Common myeloid progenitor, CD34-positive (primary cell): ENCODE results near the gene MAP3K20.
"Not testable (repeated sequence)": the region's sequence is repeated elsewhere in the genome, so short reads cannot be mapped to it uniquely, and the experiment has no call there.

Experiments used
- CTCF ChIA-PET: fragments of 350-600 bp; sonication (Branson Sonifier 250); formaldehyde crosslinking; loops from one replicate; lab custom pipeline; 2021; ENCODE audit warnings: antibody characterized with exemption; lab: Charles Lee
- POLR2A ChIA-PET: fragments of 350-600 bp; sonication (Branson Sonifier 250); formaldehyde crosslinking; loops from one replicate; lab custom pipeline; 2021; ENCODE audit warnings: antibody characterized with exemption; lab: Charles Lee
- DNase-seq, 3 donors: peaks; one replicate each; pipeline versions ENCODE4 v3.0.0 to v3.0.0-alpha.2; 2013
- H3K27ac ChIP-seq, 2 experiments: 1 replicate in 1 of 2; 2 replicates in 1 of 2; pipeline ENCODE4 v1.7.0; 2013; ENCODE audit warnings: inconsistent platforms in 2 of 2, low read length in 2 of 2, mild to moderate bottlenecking in 2 of 2, low read depth in 1 of 2, moderate library complexity in 1 of 2; ENCODE audit not compliant: severe bottlenecking in 2 of 2, insufficient read depth in 1 of 2, poor library complexity in 1 of 2
- H3K27me3 ChIP-seq, 5 experiments: replicated peaks in 2 of 5; 1 replicate in 3 of 5; 2 replicates in 2 of 5; pipeline versions ENCODE4 v1.6.1 to v1.7.0; 2013; ENCODE audit warnings: low read length in 4 of 5, mild to moderate bottlenecking in 2 of 5, moderate library complexity in 2 of 5, inconsistent platforms in 1 of 5; ENCODE audit not compliant: insufficient read depth in 5 of 5, control insufficient read depth in 4 of 5
- H3K36me3 ChIP-seq, 4 experiments: 1 replicate in 2 of 4; 2 replicates in 2 of 4; pipeline versions ENCODE4 v1.6.1 to v1.7.0; 2013; ENCODE audit warnings: low read length in 3 of 4, control low read depth in 1 of 4, mild to moderate bottlenecking in 1 of 4; ENCODE audit not compliant: control insufficient read depth in 4 of 4, insufficient read depth in 4 of 4
- H3K4me1 ChIP-seq, 4 experiments: 1 replicate in 3 of 4; 2 replicates in 1 of 4; pipeline versions ENCODE4 v1.6.1 to v1.7.1; 2013; ENCODE audit warnings: low read length in 3 of 4, mild to moderate bottlenecking in 3 of 4, control low read depth in 1 of 4, inconsistent platforms in 1 of 4, moderate library complexity in 1 of 4; ENCODE audit not compliant: control insufficient read depth in 4 of 4, insufficient read depth in 4 of 4; ENCODE audit errors: control extremely low read depth in 1 of 4
- H3K4me3 ChIP-seq, 7 experiments: 1 replicate in 4 of 7; 2 replicates in 3 of 7; pipeline versions ENCODE4 v1.5.1 to v1.7.0; 2013; ENCODE audit warnings: mild to moderate bottlenecking in 7 of 7, low read length in 6 of 7, moderate library complexity in 6 of 7, inconsistent platforms in 2 of 7, low read depth in 2 of 7, control low read depth in 1 of 7; ENCODE audit not compliant: insufficient read depth in 4 of 7, control insufficient read depth in 1 of 7; ENCODE audit errors: extremely low read depth in 1 of 7
- H3K9me3 ChIP-seq, 5 experiments: 1 replicate in 4 of 5; 2 replicates in 1 of 5; pipeline versions ENCODE4 v1.6.1 to v1.7.1; 2013; ENCODE audit warnings: low read length in 4 of 5, mild to moderate bottlenecking in 2 of 5, inconsistent platforms in 1 of 5, low read depth in 1 of 5, moderate library complexity in 1 of 5; ENCODE audit not compliant: control insufficient read depth in 4 of 5, insufficient read depth in 2 of 5; ENCODE audit errors: control extremely low read depth in 1 of 5
- WGBS: methylation state at CpG from one replicate; pipeline ENCODE4 v1.1.5; 2013; ENCODE audit not compliant: insufficient coverage; 5-methylcytosine and 5-hydroxymethylcytosine counted together

Gene MAP3K20

DNA sequence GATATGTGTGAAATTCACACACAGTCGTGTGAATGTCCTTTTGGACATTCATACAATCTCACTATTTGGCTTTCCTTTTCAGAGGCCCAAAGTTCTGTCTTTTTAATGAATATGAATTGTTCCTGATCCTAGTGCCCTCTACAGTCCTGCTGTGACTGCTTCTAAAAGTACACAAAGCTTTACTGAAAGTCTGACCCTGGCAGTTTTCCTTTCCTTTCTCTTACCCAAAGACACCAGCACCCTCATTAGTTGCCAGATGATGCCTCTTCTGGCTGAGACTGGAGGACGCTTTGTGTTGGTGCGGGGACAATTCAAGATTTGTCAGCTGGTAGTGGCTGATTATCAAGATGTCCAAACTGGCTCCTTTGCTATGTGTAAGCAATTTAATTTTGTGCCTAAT, 197.2 kb downstream of the MAP3K20 start:
- H3K4me1 ChIP-seq: no peaks in the 10 kb centered on the region
- peaks cover 0 to under 1% (median 0%) of the 10 kb centered on the region in 4 experiments for H3K36me3 ChIP-seq
- 100% methylated on average over 2 of the region's 3 CpGs for WGBS
- CTCF ChIA-PET: no interaction called here
- H3K4me3 ChIP-seq: no peak overlapping the region
- POLR2A ChIA-PET: no interaction called here
- no peaks in the 10 kb centered on the region for H3K27me3 ChIP-seq
- DNase-seq: no peak
- H3K9me3 ChIP-seq: peaks cover 0 to 6% (median 5%) of the 10 kb centered on the region in 5 experiments
- no peak overlapping the region for H3K27ac ChIP-seq

DNA sequence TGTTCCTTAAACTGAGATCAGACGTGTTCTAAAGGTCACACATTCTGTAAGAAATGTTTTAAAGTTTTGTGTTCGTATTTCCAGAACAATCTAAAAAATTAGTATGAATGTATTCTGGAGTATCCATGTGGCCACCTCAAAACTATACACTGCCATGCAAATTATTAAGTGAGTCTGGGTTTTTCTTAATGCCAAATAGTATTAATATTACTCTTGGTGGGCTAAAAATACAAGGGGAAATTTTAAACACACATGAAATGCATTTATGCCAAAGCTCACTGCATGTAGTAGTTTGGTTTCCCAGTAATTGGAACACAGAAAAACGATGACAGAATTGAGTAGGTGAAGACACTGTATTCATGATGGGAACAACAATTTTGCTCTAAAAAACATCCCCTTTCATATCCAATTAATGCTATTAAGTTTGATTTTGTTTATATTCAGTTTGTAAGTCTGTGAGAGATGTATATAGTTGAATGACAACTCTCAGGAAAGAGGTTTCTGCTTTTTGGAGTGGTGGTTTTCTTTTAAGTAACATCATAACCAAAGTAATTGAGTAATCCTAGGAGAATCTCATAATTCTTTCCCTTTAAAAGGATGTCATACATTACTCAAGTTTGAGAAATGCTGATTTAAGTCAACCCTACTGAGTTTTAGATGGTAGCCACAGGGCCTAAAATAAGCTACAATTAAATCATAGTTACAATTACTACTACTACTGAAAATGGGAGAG, 203.3 kb downstream of the MAP3K20 start:
- Histone ChIP-seq H3K27me3 (no peaks in the 10 kb centered on the region), H3K36me3 (no peaks in the 10 kb centered on the region), H3K9me3 (peaks cover 0 to 5% (median 5%) of the 10 kb centered on the region in 5 experiments), H3K4me1 (peaks cover 8 to 13% (median 12%) of the 10 kb centered on the region in 4 experiments), H3K27ac (no peak overlapping the region), H3K4me3 (no peak overlapping the region)
- CTCF ChIA-PET: interaction anchor here (1.2 kb wide), 1 partner anchor 824 kb away, joined by 3 read pairs; no protein-coding TSS in a partner anchor
- POLR2A ChIA-PET: no interaction called here
- no peak for DNase-seq
- 89% methylated on average over 1 of the region's 3 CpGs for WGBS

DNA sequence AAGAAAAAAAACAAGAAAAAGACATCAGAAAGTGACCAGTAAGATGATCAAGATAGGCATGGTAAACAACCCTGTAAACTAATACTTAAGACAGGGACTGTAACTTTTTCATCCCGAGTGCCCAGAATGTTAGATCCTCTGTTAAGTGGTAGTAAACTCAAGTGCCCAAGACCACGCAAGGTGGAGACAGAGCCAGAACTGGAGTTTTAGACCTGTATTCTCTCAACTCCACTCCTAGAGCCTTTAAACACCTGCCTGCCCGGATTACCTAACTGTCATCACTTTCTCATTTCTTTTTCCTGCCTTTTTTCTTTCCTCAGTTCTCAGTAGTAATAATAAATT, 203.9 kb downstream of the MAP3K20 start:
- CTCF ChIA-PET: no interaction called here

DNA sequence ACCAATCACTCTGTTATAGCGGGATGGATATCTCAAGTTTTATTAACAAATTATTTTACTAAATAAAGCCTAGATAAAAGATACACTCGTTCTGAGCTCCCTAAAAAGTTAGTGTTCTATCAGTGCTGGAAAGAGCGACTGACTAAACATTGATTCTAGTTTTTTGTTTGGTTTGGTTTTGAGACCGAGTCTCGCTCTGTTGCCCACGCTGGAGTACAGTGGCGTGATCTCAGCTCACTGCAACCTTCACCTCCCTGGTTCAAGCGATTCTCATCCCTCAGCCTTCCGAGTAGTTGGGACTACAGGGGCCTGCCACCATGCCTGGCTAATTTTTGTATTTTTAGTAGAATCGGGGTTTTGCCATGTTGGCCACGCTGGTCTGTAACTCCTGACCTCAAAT, 205.2 kb downstream of the MAP3K20 start:
- no peak for DNase-seq
- 96% methylated on average over 7 of the region's 11 CpGs for WGBS
- no peaks in the 10 kb centered on the region for H3K27me3 ChIP-seq
- H3K4me3 ChIP-seq: no peak overlapping the region
- H3K4me1 ChIP-seq: peaks cover 8 to 13% (median 12%) of the 10 kb centered on the region in 4 experiments
- no peaks in the 10 kb centered on the region for H3K36me3 ChIP-seq
- CTCF ChIA-PET: interaction anchor here (1.2 kb wide), 1 partner anchor 12 kb away, joined by 3 read pairs; no protein-coding TSS in a partner anchor
- H3K9me3 ChIP-seq: no peaks in the 10 kb centered on the region
- POLR2A ChIA-PET: no interaction called here
- H3K27ac ChIP-seq: no peak overlapping the region

More for the DNA sequence above, 203.9 kb downstream of the MAP3K20 start:
- Histone ChIP-seq H3K4me1 (peaks cover 8 to 13% (median 12%) of the 10 kb centered on the region in 4 experiments), H3K4me3 (no peak overlapping the region), H3K27me3 (no peaks in the 10 kb centered on the region), H3K36me3 (no peaks in the 10 kb centered on the region), H3K27ac (no peak overlapping the region), H3K9me3 (peaks cover 0 to 2% (median under 1%) of the 10 kb centered on the region in 5 experiments)
- WGBS: 83% methylated on average over 3 of the region's 3 CpGs
- no peak for DNase-seq
- POLR2A ChIA-PET: interaction anchor here (0.5 kb wide), 1 partner anchor 220 kb away, joined by 3 read pairs; no protein-coding TSS in a partner anchor

DNA sequence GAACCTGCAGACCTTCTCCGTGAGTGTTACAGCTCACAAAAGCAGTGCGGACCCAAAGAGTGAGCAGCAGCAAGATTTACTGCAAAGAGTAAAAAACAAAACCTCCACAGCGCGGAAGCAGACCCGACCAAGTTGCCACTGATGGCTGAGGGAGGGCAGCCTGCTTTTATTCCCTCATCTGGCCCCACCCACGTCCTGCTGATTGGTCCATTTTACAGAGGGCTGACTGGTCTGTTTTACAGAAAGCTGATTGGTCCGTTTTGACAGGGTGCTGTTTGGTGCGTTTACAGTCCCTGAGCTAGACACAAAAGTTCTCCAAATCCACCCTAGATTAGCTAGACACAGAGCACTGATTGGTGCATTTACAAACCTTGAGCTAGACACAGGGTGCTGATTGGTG, 206.3 kb downstream of the MAP3K20 start:
- H3K4me3 ChIP-seq, H3K9me3 ChIP-seq, POLR2A ChIA-PET, DNase-seq, H3K27ac ChIP-seq, CTCF ChIA-PET, H3K27me3 ChIP-seq, H3K36me3 ChIP-seq: not testable (repeated sequence)
- WGBS: 90% methylated on average over 8 of the region's 8 CpGs
- peaks cover 8 to 13% (median 12%) of the 10 kb centered on the region in 4 experiments for H3K4me1 ChIP-seq

DNA sequence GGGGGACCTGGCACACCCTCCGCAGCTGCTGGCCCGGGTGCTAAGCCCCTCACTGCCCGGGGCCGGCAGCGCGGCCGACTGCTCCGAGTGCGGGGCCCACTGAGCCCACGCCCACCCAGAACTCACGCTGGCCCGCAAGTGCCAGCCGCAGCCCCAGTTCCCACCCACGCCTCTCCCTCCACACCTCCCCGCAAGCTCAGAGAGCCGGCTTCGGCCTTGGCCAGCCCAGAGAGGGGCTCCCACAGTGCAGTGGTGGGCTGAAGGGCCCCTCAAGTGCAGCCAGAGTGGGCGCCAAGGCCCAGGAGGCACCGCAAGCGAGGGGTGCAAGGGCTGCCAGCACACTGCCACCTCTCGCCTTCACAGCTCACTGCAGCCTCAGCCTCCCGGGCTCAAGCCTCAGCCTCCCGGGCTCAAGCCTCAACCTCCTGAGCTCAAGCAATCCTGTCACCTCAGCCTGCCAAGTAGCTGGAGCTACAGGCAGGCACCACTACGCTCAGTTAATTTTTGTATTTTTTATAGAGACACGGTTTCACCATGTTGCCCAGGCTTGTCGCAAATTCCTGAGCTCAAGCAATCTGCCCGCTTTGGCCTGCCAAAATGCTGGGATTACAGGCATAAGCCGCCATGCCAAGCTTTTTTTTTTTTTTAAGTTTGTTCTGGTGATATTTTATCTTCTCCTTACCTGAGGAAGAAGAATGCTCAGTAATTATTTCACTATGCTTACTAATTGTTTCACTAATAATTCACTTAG, 207.3 kb downstream of the MAP3K20 start:
- ChIA-PET CTCF (interaction anchor here (0.9 kb wide), 1 partner anchor 13 kb away, joined by 3 read pairs; no protein-coding TSS in a partner anchor), POLR2A (interaction anchor here (0.6 kb wide), 1 partner anchor 23 kb away, joined by 3 read pairs; no protein-coding TSS in a partner anchor)
- Histone ChIP-seq H3K27ac (no peak overlapping the region), H3K4me1 (peaks cover 8 to 13% (median 12%) of the 10 kb centered on the region in 4 experiments), H3K27me3 (no peaks in the 10 kb centered on the region), H3K4me3 (no peak overlapping the region), H3K9me3 (no peaks in the 10 kb centered on the region), H3K36me3 (no peaks in the 10 kb centered on the region)
- 97% methylated on average over 18 of the region's 28 CpGs for WGBS
- DNase-seq: no peak
